ENCODE measurements around the gene VTA1. TPM values are rescaled to one million over a fixed set of nuclear protein-coding genes. Genes with fewer than 3 reads are reported as not detected.

The VTA1 gene
- total RNA-seq, 2 experiments from 2014 or later: 37.9 to 51.0 TPM

DNA sequence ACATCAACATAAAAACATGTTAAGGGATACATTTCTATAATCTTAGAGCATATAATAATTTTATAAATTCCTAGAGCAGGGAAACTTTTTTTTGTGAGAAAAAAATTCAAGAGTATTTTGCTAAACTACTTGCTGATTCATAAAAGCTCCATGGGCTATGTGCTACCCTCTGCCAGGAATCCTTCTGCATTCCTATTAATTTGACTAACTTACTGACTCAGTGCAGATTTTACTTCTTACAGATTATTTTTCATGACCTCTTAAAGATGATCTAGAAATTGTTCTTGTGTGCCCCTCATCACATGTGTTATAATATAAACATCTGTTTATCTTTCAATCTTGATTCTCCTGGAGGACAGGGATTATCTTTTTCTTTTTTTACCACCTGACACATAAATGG, 5.7 kb downstream of the VTA1 start:
- DNase-seq (ENCODE audit: low spot score): no peak
- Histone ChIP-seq H3K9me2 (ENCODE audit: insufficient read depth, low read length) (no peaks in the 10 kb centered on the region), H4K20me1 (ENCODE audit: insufficient read depth, low read length) (peaks cover 46% of the 10 kb centered on the region), H3K36me3 (ENCODE audit: insufficient read depth, low read length) (peaks cover 30% of the 10 kb centered on the region), H3K79me2 (ENCODE audit: insufficient read depth, low read depth, low read length) (peaks cover 100% of the 10 kb centered on the region), H3K4me2 (ENCODE audit: low read length) (no peak overlapping the region), H3K9me3 (ENCODE audit: low read length) (no peaks in the 10 kb centered on the region), H2AFZ (ENCODE audit: low read length) (no peak overlapping the region), H3K4me1 (ENCODE audit: insufficient read depth, low read length, poor library complexity, severe bottlenecking) (peaks cover 32% of the 10 kb centered on the region), H3K27ac (ENCODE audit: low read depth, low read length, poor library complexity, severe bottlenecking) (no peak overlapping the region), H3K4me3 (ENCODE audit: low read depth, low read length, poor library complexity, severe bottlenecking) (no peak overlapping the region)
- BruUV-seq (replicated peaks): no TSS peak
- intact Hi-C loops (cut with micrococcal nuclease; ENCODE audit: unreplicated experiment): no loop called here
- CTCF ChIA-PET (ENCODE audit: unreplicated experiment): interaction anchor here (0.6 kb wide), 1 partner anchor 44 kb away, joined by 4 read pairs; no protein-coding TSS in a partner anchor
- TF ChIP-seq EZH2phosphoT487 (IDR thresholded peaks at IDR 0.05; ENCODE audit: borderline replicate concordance, low read depth, low read length) (no peak), CTCF (conservative IDR thresholded peaks at IDR 0.05; ENCODE audit: low read length) (no peak)
- POLR2A ChIA-PET: no interaction called here

- Histone ChIP-seq H3K4me3 (ENCODE audit: low read depth, low read length, poor library complexity, severe bottlenecking) (no peak overlapping the region), H3K9me2 (ENCODE audit: insufficient read depth, low read length) (no peaks in the 10 kb centered on the region), H3K79me2 (ENCODE audit: insufficient read depth, low read depth, low read length) (peaks cover 100% of the 10 kb centered on the region), H4K20me1 (ENCODE audit: insufficient read depth, low read length) (peaks cover 41% of the 10 kb centered on the region), H3K4me2 (ENCODE audit: low read length) (no peak overlapping the region), H2AFZ (ENCODE audit: low read length) (no peak overlapping the region), H3K4me1 (ENCODE audit: insufficient read depth, low read length, poor library complexity, severe bottlenecking) (peaks cover 28% of the 10 kb centered on the region), H3K27ac (ENCODE audit: low read depth, low read length, poor library complexity, severe bottlenecking) (no peak overlapping the region), H3K36me3 (ENCODE audit: insufficient read depth, low read length) (peaks cover 34% of the 10 kb centered on the region), H3K9me3 (ENCODE audit: low read length) (no peaks in the 10 kb centered on the region)
- intact Hi-C loops (cut with micrococcal nuclease; ENCODE audit: unreplicated experiment): no loop called here
- BruUV-seq (replicated peaks): no TSS peak
- TF ChIP-seq CTCF (conservative IDR thresholded peaks at IDR 0.05; ENCODE audit: low read length) (no peak), EZH2phosphoT487 (IDR thresholded peaks at IDR 0.05; ENCODE audit: borderline replicate concordance, low read depth, low read length) (no peak)
- DNase-seq (ENCODE audit: low spot score): no peak
- ChIA-PET POLR2A (interaction anchor here (1.9 kb wide), 1 partner anchor 63 kb away, joined by 4 read pairs; no protein-coding TSS in a partner anchor), CTCF (ENCODE audit: unreplicated experiment) (interaction anchor here (0.6 kb wide), 1 partner anchor 43 kb away, joined by 4 read pairs; no protein-coding TSS in a partner anchor)
Measured at GRCh38 chr6:142153196-142153595, 6.1 kb downstream of the VTA1 start.

- TF ChIP-seq CTCF (conservative IDR thresholded peaks at IDR 0.05; ENCODE audit: low read length): no peak
- no peak for TF ChIP-seq EZH2phosphoT487 (IDR thresholded peaks at IDR 0.05; ENCODE audit: borderline replicate concordance, low read depth, low read length)
- intact Hi-C loops (cut with micrococcal nuclease; ENCODE audit: unreplicated experiment): no loop called here
- no TSS peak for BruUV-seq (replicated peaks)
- Histone ChIP-seq H3K4me1 (ENCODE audit: insufficient read depth, low read length, poor library complexity, severe bottlenecking) (peaks cover 17% of the 10 kb centered on the region), H4K20me1 (ENCODE audit: insufficient read depth, low read length) (peaks cover 32% of the 10 kb centered on the region), H3K9me2 (ENCODE audit: insufficient read depth, low read length) (no peaks in the 10 kb centered on the region), H3K9me3 (ENCODE audit: low read length) (no peaks in the 10 kb centered on the region), H3K4me2 (ENCODE audit: low read length) (no peak overlapping the region), H2AFZ (ENCODE audit: low read length) (no peak overlapping the region), H3K27ac (ENCODE audit: low read depth, low read length, poor library complexity, severe bottlenecking) (no peak overlapping the region), H3K36me3 (ENCODE audit: insufficient read depth, low read length) (peaks cover 26% of the 10 kb centered on the region), H3K4me3 (ENCODE audit: low read depth, low read length, poor library complexity, severe bottlenecking) (no peak overlapping the region), H3K79me2 (ENCODE audit: insufficient read depth, low read depth, low read length) (peaks cover 98% of the 10 kb centered on the region)
- no peak for DNase-seq (ENCODE audit: low spot score)
- ChIA-PET POLR2A (interaction anchor here (0.5 to 1.9 kb wide), 4 partner anchors 19 to 219 kb away, joined by 3 to 4 read pairs (median 3); no protein-coding TSS in a partner anchor), CTCF (ENCODE audit: unreplicated experiment) (no interaction called here)
Measured at GRCh38 chr6:142154336-142154735, 7.3 kb downstream of the VTA1 start.
